ENCODE data around the gene ETS2. TPM values are rescaled to one million over a fixed set of nuclear protein-coding genes. Genes with fewer than 3 reads are reported as not detected.

Gene ETS2
- total RNA-seq, 2 experiments from 2014 or later, result 15.2 to 19.7 TPM

GRCh38 chr21:38817371-38818324, 11.9 kb downstream of the ETS2 start:
- POLR2A ChIA-PET, result no interaction called here
- H3K27me3 Mint-ChIP-seq, result no peaks in the 10 kb centered on the region
- no peak for DNase-seq
- CTCF ChIA-PET, result interaction anchor here (1.7 kb wide), 1 partner anchor 10 kb away, joined by 7 read pairs; no protein-coding TSS in a partner anchor
- peaks cover 2% of the 10 kb centered on the region for H3K4me1 Mint-ChIP-seq
- H3K36me3 Mint-ChIP-seq (ENCODE audit: low read depth), result peaks cover 90% of the 10 kb centered on the region
- H3K9me3 Mint-ChIP-seq, result peaks cover 4% of the 10 kb centered on the region
- H3K4me3 Mint-ChIP-seq, result no peak overlapping the region
- H3K27ac Mint-ChIP-seq, result no peak overlapping the region

- Mint-ChIP-seq H3K36me3 (ENCODE audit: low read depth) (peaks cover 88% of the 10 kb centered on the region), H3K27ac (no peak overlapping the region), H3K9me3 (peaks cover 4% of the 10 kb centered on the region), H3K27me3 (no peaks in the 10 kb centered on the region), H3K4me3 (no peak overlapping the region), H3K4me1 (peaks cover 2% of the 10 kb centered on the region)
- CTCF ChIA-PET, result interaction anchor here (1.7 kb wide), 1 partner anchor 11 kb away, joined by 7 read pairs; no protein-coding TSS in a partner anchor
- no peak for DNase-seq
- POLR2A ChIA-PET, result no interaction called here
These were observed 12.6 kb downstream of the ETS2 start for GRCh38 chr21:38818325-38818723.

- ChIA-PET CTCF (no interaction called here), POLR2A (interaction anchor here (0.7 kb wide), 1 partner anchor 13 kb away, joined by 3 read pairs; no protein-coding TSS in a partner anchor)
- Mint-ChIP-seq H3K9me3 (peaks cover 4% of the 10 kb centered on the region), H3K4me1 (peaks cover 2% of the 10 kb centered on the region), H3K4me3 (no peak overlapping the region), H3K36me3 (ENCODE audit: low read depth) (peaks cover 89% of the 10 kb centered on the region), H3K27ac (no peak overlapping the region), H3K27me3 (no peaks in the 10 kb centered on the region)
- DNase-seq, result no peak
These were observed 13.5 kb downstream of the ETS2 start for GRCh38 chr21:38819051-38819718.

- Mint-ChIP-seq H3K4me1 (peaks cover 2% of the 10 kb centered on the region), H3K27me3 (no peaks in the 10 kb centered on the region), H3K4me3 (no peak overlapping the region), H3K9me3 (peaks cover 4% of the 10 kb centered on the region), H3K36me3 (ENCODE audit: low read depth) (peaks cover 87% of the 10 kb centered on the region), H3K27ac (no peak overlapping the region)
- ChIA-PET POLR2A (interaction anchor here (0.7 kb wide), 1 partner anchor 12 kb away, joined by 3 read pairs; no protein-coding TSS in a partner anchor), CTCF (no interaction called here)
- DNase-seq, result no peak
These were observed 14.0 kb downstream of the ETS2 start for GRCh38 chr21:38819719-38820159.

- peaks cover 81% of the 10 kb centered on the region for H3K36me3 Mint-ChIP-seq (ENCODE audit: low read depth)
- ChIA-PET CTCF (no interaction called here), POLR2A (interaction anchor here (0.5 kb wide), 1 partner anchor 398 kb away, joined by 3 read pairs; no protein-coding TSS in a partner anchor)
- H3K4me1 Mint-ChIP-seq, result peaks cover 2% of the 10 kb centered on the region
- H3K9me3 Mint-ChIP-seq, result peaks cover 4% of the 10 kb centered on the region
- H3K27me3 Mint-ChIP-seq, result no peaks in the 10 kb centered on the region
- H3K4me3 Mint-ChIP-seq, result no peak overlapping the region
- DNase-seq, result no peak
- no peak overlapping the region for H3K27ac Mint-ChIP-seq
These were observed 14.9 kb downstream of the ETS2 start for GRCh38 chr21:38820471-38821239.

- H3K36me3 Mint-ChIP-seq (ENCODE audit: low read depth), result peaks cover 78% of the 10 kb centered on the region
- POLR2A ChIA-PET, result no interaction called here
- H3K27ac Mint-ChIP-seq, result no peak overlapping the region
- peaks cover 4% of the 10 kb centered on the region for H3K9me3 Mint-ChIP-seq
- DNase-seq, result no peak
- CTCF ChIA-PET, result no interaction called here
- H3K4me1 Mint-ChIP-seq, result peaks cover 2% of the 10 kb centered on the region
- H3K27me3 Mint-ChIP-seq, result no peaks in the 10 kb centered on the region
- H3K4me3 Mint-ChIP-seq, result no peak overlapping the region
These were observed 15.5 kb downstream of the ETS2 start for GRCh38 chr21:38821248-38821647.

- peaks cover 8% of the 10 kb centered on the region for H3K9me3 Mint-ChIP-seq
- peaks cover 70% of the 10 kb centered on the region for H3K36me3 Mint-ChIP-seq (ENCODE audit: low read depth)
- POLR2A ChIA-PET, result no interaction called here
- H3K4me1 Mint-ChIP-seq, result no peaks in the 10 kb centered on the region
- no peaks in the 10 kb centered on the region for H3K27me3 Mint-ChIP-seq
- no peak for DNase-seq
- CTCF ChIA-PET, result interaction anchor here (1.1 kb wide), 1 partner anchor 49 kb away, joined by 3 read pairs; no protein-coding TSS in a partner anchor
- H3K27ac Mint-ChIP-seq, result no peak overlapping the region
- no peak overlapping the region for H3K4me3 Mint-ChIP-seq
These were observed 16.4 kb downstream of the ETS2 start for GRCh38 chr21:38821959-38822682.

GRCh38 chr21:38822778-38823238, 17.1 kb downstream of the ETS2 start:
- CTCF ChIA-PET, result interaction anchor here (1.1 kb wide), 1 partner anchor 50 kb away, joined by 3 read pairs; no protein-coding TSS in a partner anchor
- POLR2A ChIA-PET, result no interaction called here
- Mint-ChIP-seq H3K27ac (no peak overlapping the region), H3K9me3 (peaks cover 8% of the 10 kb centered on the region), H3K27me3 (no peaks in the 10 kb centered on the region), H3K4me3 (no peak overlapping the region), H3K36me3 (ENCODE audit: low read depth) (peaks cover 63% of the 10 kb centered on the region), H3K4me1 (no peaks in the 10 kb centered on the region)
- DNase-seq, result no peak

GRCh38 chr21:38823737-38824123, 18.0 kb downstream of the ETS2 start:
- Mint-ChIP-seq H3K4me3 (no peak overlapping the region), H3K9me3 (peaks cover 7% of the 10 kb centered on the region), H3K4me1 (no peaks in the 10 kb centered on the region), H3K27me3 (no peaks in the 10 kb centered on the region), H3K27ac (no peak overlapping the region), H3K36me3 (ENCODE audit: low read depth) (peaks cover 54% of the 10 kb centered on the region)
- POLR2A ChIA-PET, result no interaction called here
- no peak for DNase-seq
- CTCF ChIA-PET, result interaction anchor here (1.5 kb wide), 1 partner anchor 15 kb away, joined by 3 read pairs; no protein-coding TSS in a partner anchor

- Mint-ChIP-seq H3K9me3 (peaks cover 4% of the 10 kb centered on the region), H3K27me3 (no peaks in the 10 kb centered on the region), H3K4me1 (no peaks in the 10 kb centered on the region), H3K36me3 (ENCODE audit: low read depth) (peaks cover 48% of the 10 kb centered on the region), H3K27ac (no peak overlapping the region), H3K4me3 (no peak overlapping the region)
- no peak for DNase-seq
- ChIA-PET CTCF (interaction anchor here (1.5 kb wide), 1 partner anchor 15 kb away, joined by 3 read pairs; no protein-coding TSS in a partner anchor), POLR2A (no interaction called here)
These were observed 18.5 kb downstream of the ETS2 start for GRCh38 chr21:38824124-38824822.

- no peaks in the 10 kb centered on the region for H3K27me3 Mint-ChIP-seq
- no peaks in the 10 kb centered on the region for H3K4me1 Mint-ChIP-seq
- peaks cover 38% of the 10 kb centered on the region for H3K36me3 Mint-ChIP-seq (ENCODE audit: low read depth)
- DNase-seq, result no peak
- no peak overlapping the region for H3K4me3 Mint-ChIP-seq
- POLR2A ChIA-PET, result no interaction called here
- H3K9me3 Mint-ChIP-seq, result peaks cover 4% of the 10 kb centered on the region
- H3K27ac Mint-ChIP-seq, result no peak overlapping the region
- CTCF ChIA-PET, result no interaction called here
These were observed 19.5 kb downstream of the ETS2 start for GRCh38 chr21:38825269-38825668.
